ENCODE results near the gene PRDM15.

Gene PRDM15

DNA sequence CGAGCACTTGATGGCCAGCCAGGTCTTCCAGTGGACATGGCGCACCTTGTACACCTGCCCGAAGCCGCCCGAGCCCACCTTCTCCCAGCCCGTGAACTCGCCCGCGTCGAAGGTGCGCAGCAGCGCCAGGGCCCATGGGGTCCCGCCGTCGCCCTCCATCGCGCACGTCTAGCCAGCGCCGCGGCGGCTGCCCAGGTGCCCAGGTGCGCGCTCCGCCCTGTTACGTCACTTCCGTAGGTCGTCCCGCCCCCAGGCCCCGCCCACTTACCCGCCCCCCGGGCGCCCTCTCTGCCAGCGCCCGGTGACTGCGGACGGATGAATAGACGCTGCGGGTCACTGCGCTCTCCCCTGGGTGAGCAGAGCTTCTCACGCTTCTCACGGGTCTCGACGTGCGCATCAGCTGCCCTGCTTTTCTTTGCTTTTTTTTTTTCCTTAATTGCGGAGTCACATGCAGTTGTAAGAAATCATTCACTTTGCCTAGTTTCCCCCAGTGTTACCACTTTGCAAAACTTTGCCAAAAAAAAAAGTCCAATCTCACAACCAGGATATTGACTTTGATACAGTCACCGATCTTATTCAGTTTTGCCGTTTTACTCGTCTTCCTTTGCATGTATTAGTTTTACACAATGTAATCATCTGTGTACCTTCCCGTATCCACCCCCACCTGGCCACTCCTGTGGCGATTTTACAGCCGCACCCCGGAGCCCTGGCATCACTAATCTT lies 112.1 kb downstream of the PRDM15 start, which contains the start of gene RIPK4:
Gene RIPK4, minus strand, starts transcription at position 170 of the 723 bp plus-strand sequence. Its CDS starts 11 bp downstream, at position 159.
- H3K36me3 ChIP-seq (replicated peaks), result no peaks in the 10 kb centered on the region
- H3K27me3 ChIP-seq (ENCODE audit: low read depth), result peaks cover 22% of the 10 kb centered on the region
- no peaks in the 10 kb centered on the region for H3K9me3 ChIP-seq
- peak in 1 of 2 experiments; percentile 42 for DNase-seq (ENCODE audit: low spot score in 2 of 2)
- in situ Hi-C loops (cut with MboI; ENCODE audit: low sequenced_read_pairs), result no loop called here
- H3K4me1 ChIP-seq, result peaks cover 3% of the 10 kb centered on the region
- peak within 1 kb of the TSS; percentile 6; the same call in 1 of the 2 replicates for H3K4me3 ChIP-seq

DNA sequence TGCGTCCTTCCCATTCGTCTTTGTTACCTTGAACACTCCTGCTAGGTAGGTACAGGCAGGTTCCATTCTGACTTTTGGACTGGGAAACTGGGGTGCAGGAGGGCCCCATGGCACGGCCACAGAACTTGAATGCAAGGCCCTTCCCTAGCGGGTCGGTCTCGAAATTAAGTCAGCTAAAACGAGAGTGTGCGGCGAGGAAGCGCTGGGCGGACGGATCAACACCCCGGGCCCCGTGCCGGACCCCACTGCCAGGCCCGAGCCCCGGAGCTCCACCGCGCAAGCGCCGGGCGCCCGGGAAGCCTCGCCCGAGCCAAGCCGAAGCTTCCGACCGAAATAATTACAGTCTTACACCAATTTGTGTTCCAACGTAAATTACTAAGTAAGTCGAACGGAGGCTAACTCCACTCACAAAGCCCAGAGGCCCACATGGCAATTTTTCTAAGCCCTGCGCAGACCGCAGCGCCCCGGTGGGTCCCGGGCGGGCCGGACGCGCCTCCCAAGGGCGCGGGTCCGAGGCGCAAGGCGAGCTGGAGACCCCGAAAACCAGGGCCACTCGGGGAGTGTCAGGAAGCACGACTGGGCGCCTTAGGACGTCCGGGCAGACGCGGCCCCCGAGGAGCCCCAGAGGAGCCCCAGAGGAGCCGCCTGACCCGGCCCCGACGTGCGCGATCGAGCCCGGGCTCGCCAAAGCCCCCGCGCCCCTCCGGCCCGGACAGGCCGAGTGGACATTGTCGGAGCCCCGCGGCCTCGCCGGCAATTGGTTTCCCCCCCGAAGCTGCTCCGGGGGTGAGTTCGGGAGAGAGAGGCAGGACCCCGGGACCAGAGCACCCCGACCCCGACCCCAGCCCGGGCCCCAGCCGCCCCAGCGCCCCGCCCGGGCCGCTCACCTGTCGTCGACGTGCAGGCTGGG lies 112.9 kb downstream of the PRDM15 start:
- DNase-seq (ENCODE audit: low spot score in 2 of 2), result no peak
- Histone ChIP-seq H3K4me3 (peak overlapping the region; percentile 6; the same call in 1 of the 2 replicates), H3K4me1 (peaks cover 9% of the 10 kb centered on the region), H3K27me3 (ENCODE audit: low read depth) (peaks cover 19% of the 10 kb centered on the region), H3K36me3 (replicated peaks) (no peaks in the 10 kb centered on the region), H3K9me3 (no peaks in the 10 kb centered on the region)
- in situ Hi-C loops (cut with MboI; ENCODE audit: low sequenced_read_pairs), result no loop called here

- Histone ChIP-seq H3K4me1 (peaks cover 9% of the 10 kb centered on the region), H3K9me3 (no peaks in the 10 kb centered on the region), H3K4me3 (no peak overlapping the region), H3K36me3 (replicated peaks) (no peaks in the 10 kb centered on the region), H3K27me3 (ENCODE audit: low read depth) (peaks cover 19% of the 10 kb centered on the region)
- in situ Hi-C loops (cut with MboI; ENCODE audit: low sequenced_read_pairs), result no loop called here
- no peak for DNase-seq (ENCODE audit: low spot score in 2 of 2)
Observed at GRCh38 chr21:41765420-41765821, 113.7 kb downstream of the PRDM15 start.

DNA sequence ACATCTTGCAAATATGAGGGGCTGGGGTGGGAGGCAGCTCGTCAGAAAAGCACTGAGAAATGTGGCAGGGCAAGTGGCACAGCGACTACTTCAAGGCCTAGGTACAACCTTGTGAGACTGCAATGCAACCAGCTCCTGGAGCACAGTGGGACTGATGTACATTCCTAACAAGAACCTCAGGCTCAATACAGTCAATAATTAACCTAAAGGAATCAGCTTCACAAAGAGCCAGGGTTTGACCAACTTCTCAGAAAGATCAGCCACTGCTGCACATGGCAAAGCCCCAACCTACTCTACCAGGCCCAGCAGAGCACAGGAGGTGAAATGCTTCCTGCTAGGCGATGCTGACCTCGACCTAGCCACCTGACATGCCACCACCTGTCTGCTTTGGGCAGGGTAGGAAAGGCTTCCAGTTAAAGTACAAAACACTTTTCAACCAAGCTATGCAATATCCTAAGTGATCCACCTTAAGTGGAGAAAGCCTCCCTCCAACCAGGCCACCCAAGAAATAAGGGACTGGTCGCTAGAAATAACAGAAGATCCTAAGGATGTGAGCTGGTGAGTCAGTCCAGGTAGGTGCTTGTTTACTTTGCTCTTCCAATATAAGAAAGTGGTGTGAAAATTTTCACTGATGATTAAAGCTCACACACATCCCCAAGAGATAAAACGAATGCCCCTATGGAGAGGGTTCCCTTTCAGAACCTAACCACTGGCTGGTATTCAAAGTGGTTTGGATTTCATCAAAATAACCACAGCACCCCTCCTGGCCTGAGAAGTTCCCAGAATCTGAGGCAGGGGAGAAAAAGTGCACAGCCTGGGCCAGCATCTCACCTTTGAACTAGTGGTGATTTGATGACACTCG lies 114.4 kb downstream of the PRDM15 start:
- H3K36me3 ChIP-seq (replicated peaks), result no peaks in the 10 kb centered on the region
- in situ Hi-C loops (cut with MboI; ENCODE audit: low sequenced_read_pairs), result no loop called here
- no peak for DNase-seq (ENCODE audit: low spot score in 2 of 2)
- H3K4me3 ChIP-seq, result no peak overlapping the region
- H3K9me3 ChIP-seq, result no peaks in the 10 kb centered on the region
- H3K4me1 ChIP-seq, result peaks cover 9% of the 10 kb centered on the region
- peaks cover 19% of the 10 kb centered on the region for H3K27me3 ChIP-seq (ENCODE audit: low read depth)

DNA sequence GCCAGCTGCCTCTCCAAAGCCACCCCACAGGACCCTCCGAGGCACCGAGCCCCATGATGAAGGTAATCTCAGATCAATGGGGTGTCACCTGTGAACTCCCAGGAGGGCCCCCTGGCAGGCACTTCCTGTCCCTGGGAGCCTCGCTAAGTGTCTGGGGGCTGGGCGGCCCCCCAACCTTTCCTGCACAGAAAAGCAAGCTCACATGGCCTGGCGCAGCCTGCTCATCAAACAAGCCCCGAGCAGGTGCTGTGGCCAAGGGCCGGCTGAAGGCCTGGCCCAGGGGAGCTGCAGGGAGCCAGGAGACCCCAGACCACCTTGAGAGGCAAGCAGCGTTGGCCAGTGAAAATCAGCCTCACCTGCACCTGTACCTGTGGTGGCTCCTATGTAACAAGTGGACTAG lies 115.1 kb downstream of the PRDM15 start:
- no peak for DNase-seq (ENCODE audit: low spot score in 2 of 2)
- in situ Hi-C loops (cut with MboI; ENCODE audit: low sequenced_read_pairs), result no loop called here
- peaks cover 9% of the 10 kb centered on the region for H3K4me1 ChIP-seq
- H3K9me3 ChIP-seq, result no peaks in the 10 kb centered on the region
- no peak overlapping the region for H3K4me3 ChIP-seq
- H3K36me3 ChIP-seq (replicated peaks), result no peaks in the 10 kb centered on the region
- H3K27me3 ChIP-seq (ENCODE audit: low read depth), result peaks cover 18% of the 10 kb centered on the region

GRCh38 chr21:41763398-41763931 lies 115.7 kb downstream of the PRDM15 start:
- Histone ChIP-seq H3K9me3 (no peaks in the 10 kb centered on the region), H3K36me3 (replicated peaks) (no peaks in the 10 kb centered on the region), H3K4me3 (no peak overlapping the region), H3K4me1 (peaks cover 9% of the 10 kb centered on the region), H3K27me3 (ENCODE audit: low read depth) (peaks cover 13% of the 10 kb centered on the region)
- in situ Hi-C loops (cut with MboI; ENCODE audit: low sequenced_read_pairs), result no loop called here
- DNase-seq (ENCODE audit: low spot score in 2 of 2), result no peak

DNA sequence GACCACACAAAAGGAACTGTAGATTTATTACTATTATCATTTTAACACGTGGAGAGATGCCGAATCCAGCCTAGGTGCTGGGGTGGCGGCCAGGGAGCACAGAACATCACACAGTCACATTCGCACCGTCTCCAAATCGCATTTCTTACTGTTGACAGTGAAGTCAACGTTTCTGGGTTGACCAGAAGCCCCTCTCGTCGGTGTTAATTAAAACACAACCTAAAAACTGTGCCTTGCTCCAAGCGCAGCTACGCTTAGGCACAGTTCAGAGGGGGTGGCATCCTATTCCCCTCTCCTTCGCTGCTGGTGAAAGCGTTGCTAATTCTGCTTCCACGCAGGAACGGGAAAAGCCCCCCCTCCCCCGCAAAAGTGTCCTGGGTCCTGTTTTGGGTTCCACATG lies 116.4 kb downstream of the PRDM15 start:
- no peak for DNase-seq (ENCODE audit: low spot score in 2 of 2)
- H3K4me3 ChIP-seq, result no peak overlapping the region
- H3K36me3 ChIP-seq (replicated peaks), result no peaks in the 10 kb centered on the region
- H3K27me3 ChIP-seq (ENCODE audit: low read depth), result peaks cover 5% of the 10 kb centered on the region
- in situ Hi-C loops (cut with MboI; ENCODE audit: low sequenced_read_pairs), result no loop called here
- peaks cover 9% of the 10 kb centered on the region for H3K4me1 ChIP-seq
- no peaks in the 10 kb centered on the region for H3K9me3 ChIP-seq

DNA sequence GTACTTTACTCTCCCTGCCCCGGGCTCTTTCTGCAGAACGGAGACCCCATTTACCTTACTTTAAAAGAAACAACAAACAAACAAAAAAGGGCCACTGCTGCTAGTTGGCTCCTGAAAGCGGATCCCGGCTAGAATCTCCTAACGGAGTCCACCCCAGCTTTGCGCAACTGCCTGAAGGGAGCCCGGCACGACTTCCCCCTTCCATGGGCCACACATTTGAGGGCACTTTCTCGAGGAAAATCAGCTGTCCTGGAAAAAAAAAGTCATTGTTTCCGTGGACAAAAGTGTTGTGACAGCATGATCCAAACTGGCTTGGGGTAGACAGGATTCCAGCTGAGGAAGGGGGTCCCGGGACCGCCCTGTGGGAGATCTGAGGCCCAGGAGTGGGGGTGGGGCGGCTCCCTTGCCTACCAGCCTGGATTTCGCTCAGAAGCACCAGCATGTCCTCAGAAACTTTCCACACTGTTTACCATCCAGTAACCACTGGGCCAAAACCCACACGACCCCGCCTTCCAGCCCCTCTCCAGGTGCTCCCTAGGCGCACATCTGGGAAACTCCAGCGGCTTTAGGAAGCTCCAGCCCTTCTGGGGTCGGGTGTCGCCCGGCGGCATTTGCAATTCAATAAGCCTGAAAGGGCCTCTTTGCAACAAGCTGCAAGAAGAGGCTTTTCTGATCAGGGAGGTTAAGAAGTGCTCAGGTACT lies 117.1 kb downstream of the PRDM15 start:
- Histone ChIP-seq H3K9me3 (no peaks in the 10 kb centered on the region), H3K27me3 (ENCODE audit: low read depth) (no peaks in the 10 kb centered on the region), H3K4me3 (no peak overlapping the region), H3K4me1 (peaks cover 9% of the 10 kb centered on the region), H3K36me3 (replicated peaks) (no peaks in the 10 kb centered on the region)
- in situ Hi-C loops (cut with MboI; ENCODE audit: low sequenced_read_pairs), result no loop called here
- peak in 1 of 2 experiments; percentile 59 for DNase-seq (ENCODE audit: low spot score in 2 of 2)

DNA sequence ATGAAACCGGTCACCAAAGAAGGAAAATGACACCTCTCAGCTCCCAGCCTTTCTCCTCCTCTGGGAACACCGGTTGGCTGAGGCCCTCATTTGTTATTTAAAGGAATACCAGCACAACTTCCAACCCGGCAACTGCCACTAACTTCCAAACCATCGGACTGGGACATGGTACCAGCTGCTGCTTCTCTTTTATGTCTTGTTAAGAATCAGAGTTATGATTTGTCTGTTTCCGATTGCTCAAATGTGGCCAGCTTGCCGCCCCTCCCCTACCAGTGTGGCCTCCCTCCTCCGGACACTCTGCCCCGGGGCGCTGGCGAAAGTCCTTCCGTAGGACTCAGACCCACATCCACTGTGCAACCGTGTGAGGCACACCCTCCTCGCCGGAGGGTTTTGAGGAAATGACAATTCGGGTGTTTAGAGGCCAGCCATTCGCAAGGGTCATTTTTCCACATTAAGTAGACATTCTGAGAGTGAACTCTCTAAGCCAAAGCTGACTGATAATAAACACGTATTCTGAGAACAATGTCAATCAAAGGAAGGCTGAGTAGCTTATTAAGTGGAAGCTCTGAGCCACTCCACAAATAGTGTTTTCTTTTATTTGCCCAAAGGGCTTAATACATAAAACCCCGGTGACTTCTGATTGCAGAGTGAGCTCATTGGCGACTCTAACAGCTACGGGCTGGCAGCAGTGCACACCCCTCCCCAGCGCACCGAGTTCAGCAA lies 117.8 kb downstream of the PRDM15 start:
- in situ Hi-C loops (cut with MboI; ENCODE audit: low sequenced_read_pairs), result no loop called here
- Histone ChIP-seq H3K4me1 (peaks cover 9% of the 10 kb centered on the region), H3K27me3 (ENCODE audit: low read depth) (no peaks in the 10 kb centered on the region), H3K36me3 (replicated peaks) (no peaks in the 10 kb centered on the region), H3K9me3 (no peaks in the 10 kb centered on the region), H3K4me3 (no peak overlapping the region)
- DNase-seq (ENCODE audit: low spot score in 2 of 2), result peak in 1 of 2 experiments; percentile 27

DNA sequence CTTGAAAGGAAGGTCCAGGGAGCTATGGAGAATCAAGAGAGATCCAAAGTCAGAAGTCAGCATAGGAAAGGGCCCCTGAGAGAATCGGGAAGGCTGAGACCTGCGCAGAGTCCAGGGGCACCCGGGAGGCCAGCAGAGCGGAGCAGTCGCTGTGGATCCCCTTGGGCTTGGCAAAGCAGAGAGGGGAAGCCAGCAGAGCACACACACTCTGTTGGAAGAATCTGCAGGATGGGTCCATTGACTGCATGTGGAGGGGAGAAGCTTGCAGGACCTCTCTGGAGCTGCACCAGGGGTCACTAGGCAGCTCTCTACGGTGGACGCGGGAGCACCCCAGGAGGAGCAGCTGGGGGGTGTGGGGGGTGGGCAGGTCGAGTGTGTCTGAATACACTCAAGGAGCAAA lies 118.7 kb downstream of the PRDM15 start:
- no peak overlapping the region for H3K4me3 ChIP-seq

DNA sequence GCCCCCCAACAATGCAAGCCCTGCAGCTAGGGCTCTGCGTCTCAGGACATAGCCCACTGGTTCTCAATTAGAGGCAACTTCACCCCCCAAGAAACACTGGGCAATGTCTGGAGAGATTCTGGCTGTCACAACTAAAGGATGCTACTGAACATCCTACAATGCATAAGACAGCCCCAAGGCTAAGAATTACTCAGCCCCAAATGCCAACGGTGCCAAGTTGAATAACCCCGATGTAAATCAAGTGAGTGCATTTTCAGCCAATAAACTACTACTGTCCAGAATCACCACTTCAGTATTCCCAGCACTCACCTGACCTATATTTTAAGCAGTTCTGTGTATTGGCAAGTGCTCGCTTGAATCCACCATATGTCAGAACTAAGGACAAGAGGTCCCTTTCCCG lies 119.2 kb downstream of the PRDM15 start:
- Histone ChIP-seq H3K4me1 (peaks cover 9% of the 10 kb centered on the region), H3K4me3 (no peak overlapping the region), H3K9me3 (no peaks in the 10 kb centered on the region), H3K36me3 (replicated peaks) (no peaks in the 10 kb centered on the region), H3K27me3 (ENCODE audit: low read depth) (no peaks in the 10 kb centered on the region)
- in situ Hi-C loops (cut with MboI; ENCODE audit: low sequenced_read_pairs), result no loop called here
- no peak for DNase-seq (ENCODE audit: low spot score in 2 of 2)

More for the DNA sequence above, 118.7 kb downstream of the PRDM15 start:
- in situ Hi-C loops (cut with MboI; ENCODE audit: low sequenced_read_pairs), result no loop called here
- H3K9me3 ChIP-seq, result no peaks in the 10 kb centered on the region
- H3K4me1 ChIP-seq, result peaks cover 9% of the 10 kb centered on the region
- no peaks in the 10 kb centered on the region for H3K36me3 ChIP-seq (replicated peaks)
- H3K27me3 ChIP-seq (ENCODE audit: low read depth), result no peaks in the 10 kb centered on the region
- no peak for DNase-seq (ENCODE audit: low spot score in 2 of 2)

DNA sequence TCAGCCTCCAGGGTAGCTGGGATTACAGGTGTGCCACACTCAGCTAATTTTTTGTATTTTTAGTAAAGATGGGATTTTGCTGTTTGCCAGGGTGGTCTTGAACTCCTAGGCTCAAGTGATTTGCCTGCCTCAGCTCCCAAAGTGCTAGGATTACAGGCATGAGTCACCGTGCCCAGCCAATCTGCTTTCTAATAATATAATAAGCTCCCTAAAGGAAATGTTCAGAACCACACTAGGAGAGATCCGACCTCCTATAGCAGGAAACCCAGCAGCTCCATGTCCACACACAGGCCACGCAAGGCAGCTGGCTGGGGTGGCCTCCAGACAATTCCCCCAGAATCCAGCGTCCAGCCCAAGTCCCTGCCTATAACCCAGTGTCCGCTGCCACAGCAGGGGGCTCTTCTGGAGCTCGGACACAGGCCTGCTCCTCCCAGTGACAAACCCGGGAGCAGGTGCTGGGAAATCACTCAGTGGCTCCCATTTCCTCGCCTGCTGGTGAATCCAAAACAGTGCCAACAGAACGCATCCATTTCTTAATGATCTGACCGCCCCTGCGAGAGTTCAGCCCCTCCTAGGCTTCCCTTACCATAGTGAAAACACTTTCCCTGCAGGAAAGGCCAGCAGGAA lies 119.8 kb downstream of the PRDM15 start:
- Histone ChIP-seq H3K27me3 (ENCODE audit: low read depth) (no peaks in the 10 kb centered on the region), H3K4me3 (no peak overlapping the region), H3K9me3 (no peaks in the 10 kb centered on the region), H3K4me1 (peaks cover 9% of the 10 kb centered on the region), H3K36me3 (replicated peaks) (no peaks in the 10 kb centered on the region)
- in situ Hi-C loops (cut with MboI; ENCODE audit: low sequenced_read_pairs), result no loop called here
- no peak for DNase-seq (ENCODE audit: low spot score in 2 of 2)
